IPS-18a (cell line): ENCODE data around the gene STXBP2.

ENCODE experiments used
- H3K27ac ChIP-seq: one replicate; pipeline ENCODE4 v1.5.1; 2013; ENCODE audit warnings: low read length
- H3K27me3 ChIP-seq: one replicate; pipeline ENCODE4 v1.6.1; 2013; ENCODE audit warnings: mild to moderate bottlenecking, low read length; ENCODE audit not compliant: control insufficient read depth, insufficient read depth
- H3K36me3 ChIP-seq: one replicate; pipeline ENCODE4 v1.6.1; 2013; ENCODE audit warnings: low read depth, low read length; ENCODE audit not compliant: control insufficient read depth
- H3K4me1 ChIP-seq: one replicate; pipeline ENCODE4 v1.6.1; 2013; ENCODE audit warnings: low read depth, low read length; ENCODE audit not compliant: control insufficient read depth
- H3K4me3 ChIP-seq: one replicate; pipeline ENCODE4 v1.5.1; 2013; ENCODE audit warnings: low read length
- H3K9ac ChIP-seq: one replicate; pipeline ENCODE4 v1.6.1; 2013; ENCODE audit warnings: mild to moderate bottlenecking, low read length, moderate library complexity
- H3K9me3 ChIP-seq: one replicate; pipeline ENCODE4 v1.6.1; 2013; ENCODE audit warnings: low read depth, low read length; ENCODE audit not compliant: control insufficient read depth

Gene STXBP2

DNA sequence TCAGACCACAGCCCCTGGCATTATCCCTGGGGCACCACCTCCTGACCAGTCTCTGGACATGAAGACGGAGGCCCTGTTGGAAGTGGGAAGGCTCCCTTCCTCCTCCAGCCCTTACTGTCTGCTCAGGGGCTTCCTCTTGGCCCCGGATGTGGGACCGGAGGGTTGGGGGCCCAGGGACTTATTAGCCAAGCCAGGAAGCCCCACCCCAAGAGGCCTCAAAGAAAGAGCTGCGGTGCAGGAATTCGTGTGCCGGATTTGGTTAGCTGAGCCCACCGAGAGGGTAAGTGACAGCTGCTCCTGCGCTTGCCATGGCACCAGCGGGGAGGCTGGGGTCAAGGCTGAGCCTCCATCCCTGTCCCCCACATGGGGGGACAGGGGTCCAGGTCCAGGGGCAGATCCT lies 31.9 kb downstream of the STXBP2 start, which contains the start of gene RETN:
TSS of gene RETN (plus strand) at position 208 of the 400 bp plus-strand sequence. CDS start 278 bp downstream, outside the sequence.
- peak within 1 kb of the TSS; percentile 19 for H3K4me3 ChIP-seq
- H3K27ac ChIP-seq: no peak within 1 kb of the TSS
- peaks cover 37% of the 10 kb centered on the region for H3K27me3 ChIP-seq
- no peaks in the 10 kb centered on the region for H3K9me3 ChIP-seq
- peaks cover 3% of the 10 kb centered on the region for H3K4me1 ChIP-seq
- no peaks in the 10 kb centered on the region for H3K36me3 ChIP-seq
- H3K9ac ChIP-seq: no peak within 1 kb of the TSS

DNA sequence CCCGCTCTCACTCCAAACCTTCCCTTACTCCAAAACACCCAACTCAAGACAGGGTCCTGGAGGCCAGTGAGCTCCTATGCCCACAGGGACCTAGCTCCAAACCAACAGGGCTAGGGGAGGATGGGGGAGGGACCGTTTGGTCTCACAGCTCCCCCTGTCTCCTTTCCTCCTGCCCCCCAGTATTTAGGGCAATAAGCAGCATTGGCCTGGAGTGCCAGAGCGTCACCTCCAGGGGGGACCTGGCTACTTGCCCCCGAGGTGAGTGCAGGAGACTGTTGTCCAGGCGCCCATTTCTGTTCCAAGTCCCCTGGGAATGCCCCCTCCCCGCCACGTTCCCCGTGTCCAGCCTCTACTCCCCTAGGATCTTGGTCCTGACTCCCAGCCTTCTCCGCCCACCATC lies 32.7 kb downstream of the STXBP2 start:
- Histone ChIP-seq H3K27me3 (peaks cover 37% of the 10 kb centered on the region), H3K36me3 (no peaks in the 10 kb centered on the region), H3K27ac (no peak overlapping the region), H3K9ac (no peak overlapping the region), H3K4me1 (peaks cover 3% of the 10 kb centered on the region), H3K4me3 (peak overlapping the region; percentile 19), H3K9me3 (no peaks in the 10 kb centered on the region)

DNA sequence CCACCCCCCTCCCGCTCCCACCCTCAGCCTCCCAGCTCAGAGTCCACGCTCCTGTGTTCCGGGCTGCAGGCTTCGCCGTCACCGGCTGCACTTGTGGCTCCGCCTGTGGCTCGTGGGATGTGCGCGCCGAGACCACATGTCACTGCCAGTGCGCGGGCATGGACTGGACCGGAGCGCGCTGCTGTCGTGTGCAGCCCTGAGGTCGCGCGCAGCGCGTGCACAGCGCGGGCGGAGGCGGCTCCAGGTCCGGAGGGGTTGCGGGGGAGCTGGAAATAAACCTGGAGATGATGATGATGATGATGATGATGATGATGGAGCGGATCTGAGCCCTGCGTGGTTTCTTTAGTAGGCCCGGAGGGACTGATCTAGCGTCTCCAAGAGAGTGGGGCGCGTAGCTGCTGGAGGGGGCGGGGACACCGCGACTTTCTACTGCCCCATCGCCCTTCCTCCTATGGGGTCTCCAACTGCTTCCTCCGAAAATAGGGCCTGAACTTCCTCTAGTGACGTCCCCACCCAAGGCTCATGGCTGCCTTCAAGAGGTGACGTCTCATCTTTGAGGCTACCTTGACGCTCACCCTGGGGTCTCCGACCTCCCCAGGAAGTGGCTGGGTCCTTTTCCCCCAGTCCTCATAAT lies 33.4 kb downstream of the STXBP2 start:
- Histone ChIP-seq H3K9me3 (no peaks in the 10 kb centered on the region), H3K27ac (no peak overlapping the region), H3K4me1 (peaks cover 3% of the 10 kb centered on the region), H3K36me3 (no peaks in the 10 kb centered on the region), H3K9ac (no peak overlapping the region), H3K27me3 (peaks cover 37% of the 10 kb centered on the region), H3K4me3 (peak overlapping the region; percentile 82)

DNA sequence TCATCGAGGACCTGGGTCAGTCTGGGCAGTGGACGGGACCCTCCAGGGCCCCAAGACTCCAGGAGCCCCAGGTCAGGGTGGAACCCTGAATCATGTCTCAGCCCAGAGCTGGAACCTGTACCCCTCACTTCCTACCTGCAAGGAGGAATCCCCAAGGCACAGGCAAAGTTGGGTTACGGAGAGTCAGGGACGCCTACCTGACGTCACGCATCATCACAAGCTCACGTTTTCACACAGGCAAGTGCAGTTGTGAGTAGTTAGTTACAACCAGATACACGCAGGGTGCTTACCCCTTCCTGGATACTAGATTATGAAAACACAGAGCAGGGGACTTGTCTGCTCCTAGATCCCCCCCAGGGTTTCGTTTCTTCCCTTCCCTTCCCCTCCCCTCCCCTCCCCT lies 33.9 kb downstream of the STXBP2 start:
- no peak overlapping the region for H3K9ac ChIP-seq
- no peaks in the 10 kb centered on the region for H3K36me3 ChIP-seq
- H3K4me3 ChIP-seq: peak overlapping the region; percentile 82
- H3K9me3 ChIP-seq: no peaks in the 10 kb centered on the region
- peaks cover 37% of the 10 kb centered on the region for H3K27me3 ChIP-seq
- peaks cover 3% of the 10 kb centered on the region for H3K4me1 ChIP-seq
- H3K27ac ChIP-seq: no peak overlapping the region

DNA sequence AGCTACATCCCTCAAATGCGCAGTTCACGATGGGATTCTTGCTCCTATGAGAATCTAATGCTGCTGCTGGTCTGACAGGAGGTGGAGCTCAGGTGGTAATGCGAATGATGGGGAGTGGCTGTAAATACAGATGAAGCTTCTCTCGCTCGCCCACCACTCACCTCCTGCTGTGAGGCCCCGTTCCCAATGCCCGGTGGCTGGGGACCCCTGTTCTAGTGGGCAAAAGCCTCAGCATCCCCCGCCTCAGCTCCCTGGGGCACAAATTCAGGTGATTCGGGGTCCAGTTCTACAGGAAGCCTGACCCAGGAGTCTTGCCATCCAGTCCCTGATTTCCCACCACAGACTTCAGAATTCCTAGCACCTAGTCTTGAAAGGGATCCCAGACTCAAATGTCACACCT lies 35.6 kb downstream of the STXBP2 start:
- Histone ChIP-seq H3K27ac (no peak overlapping the region), H3K4me1 (peaks cover 3% of the 10 kb centered on the region), H3K27me3 (peaks cover 51% of the 10 kb centered on the region), H3K36me3 (no peaks in the 10 kb centered on the region), H3K9ac (no peak overlapping the region), H3K4me3 (no peak overlapping the region), H3K9me3 (no peaks in the 10 kb centered on the region)

DNA sequence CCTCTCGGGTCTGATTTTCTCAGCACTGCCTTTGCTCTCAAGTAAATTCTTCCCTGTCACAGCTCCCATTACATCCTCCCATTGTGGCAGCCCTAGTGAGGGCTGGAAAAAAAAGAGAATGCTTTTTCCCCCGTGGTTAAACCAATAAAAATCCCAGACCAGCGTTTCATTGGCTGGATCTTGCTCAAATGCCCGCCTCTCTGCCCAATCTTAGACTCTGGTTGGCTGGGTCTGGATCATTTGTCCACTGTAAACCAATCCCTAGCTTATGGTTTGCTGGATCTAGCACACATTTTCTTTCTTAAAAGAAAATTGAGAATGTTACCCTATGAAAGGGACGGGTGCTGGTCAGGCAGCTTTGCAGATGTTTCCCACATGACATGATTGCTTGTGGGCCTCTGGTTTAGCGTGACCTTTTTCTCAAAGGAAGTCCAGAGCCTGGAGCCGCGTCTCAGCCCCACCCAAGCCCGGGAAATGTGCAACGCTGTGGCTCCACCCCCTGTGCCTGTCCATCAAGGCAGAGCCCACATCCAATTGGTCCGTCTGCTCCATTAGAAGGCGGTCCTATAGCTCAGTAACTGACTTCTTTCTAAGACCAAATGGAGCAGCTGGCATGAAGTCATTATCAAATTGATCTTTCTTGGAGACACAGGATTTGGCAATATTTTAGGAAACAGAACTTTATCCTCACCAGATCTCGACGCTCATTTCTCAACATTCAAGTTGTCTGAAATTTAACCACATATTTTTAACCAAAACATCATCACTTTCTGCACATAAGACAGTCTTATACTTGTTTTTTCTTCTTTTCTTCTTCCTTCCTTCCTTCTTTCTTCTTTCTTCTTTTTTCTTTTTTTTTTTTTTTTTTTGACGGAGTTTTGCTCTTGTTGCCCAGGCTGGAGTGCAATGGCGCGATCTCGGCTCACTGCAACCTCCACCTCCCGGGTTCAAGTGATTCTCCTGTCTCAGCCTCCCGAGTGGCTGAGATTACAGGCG lies 37.4 kb downstream of the STXBP2 start:
- H3K27me3 ChIP-seq: peaks cover 53% of the 10 kb centered on the region
- H3K27ac ChIP-seq: no peak overlapping the region
- no peaks in the 10 kb centered on the region for H3K36me3 ChIP-seq
- no peaks in the 10 kb centered on the region for H3K9me3 ChIP-seq
- peaks cover 3% of the 10 kb centered on the region for H3K4me1 ChIP-seq
- no peak overlapping the region for H3K9ac ChIP-seq
- no peak overlapping the region for H3K4me3 ChIP-seq

DNA sequence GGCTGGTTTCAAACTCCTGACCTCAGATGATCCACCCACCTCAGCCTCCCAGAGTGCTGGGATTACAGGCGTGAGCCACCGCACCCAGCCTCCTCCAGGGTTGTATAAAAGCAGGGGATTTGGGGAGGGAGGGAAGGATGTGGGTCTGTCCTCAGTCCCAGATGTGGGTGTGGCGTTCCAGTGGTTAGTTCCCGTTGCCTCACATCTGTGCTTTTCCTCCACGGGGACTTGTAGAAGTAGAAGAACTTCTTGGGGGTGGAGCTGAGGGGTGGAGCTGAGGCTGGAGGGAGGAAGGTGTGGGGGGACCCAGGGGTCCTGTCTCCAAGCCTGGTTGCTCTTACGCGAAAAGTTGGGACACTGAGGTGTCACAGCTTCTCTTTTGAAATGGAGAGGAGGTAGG lies 39.5 kb downstream of the STXBP2 start:
- Histone ChIP-seq H3K4me3 (no peak overlapping the region), H3K27me3 (peaks cover 40% of the 10 kb centered on the region), H3K4me1 (no peaks in the 10 kb centered on the region), H3K27ac (no peak overlapping the region), H3K9ac (no peak overlapping the region), H3K36me3 (no peaks in the 10 kb centered on the region), H3K9me3 (no peaks in the 10 kb centered on the region)

DNA sequence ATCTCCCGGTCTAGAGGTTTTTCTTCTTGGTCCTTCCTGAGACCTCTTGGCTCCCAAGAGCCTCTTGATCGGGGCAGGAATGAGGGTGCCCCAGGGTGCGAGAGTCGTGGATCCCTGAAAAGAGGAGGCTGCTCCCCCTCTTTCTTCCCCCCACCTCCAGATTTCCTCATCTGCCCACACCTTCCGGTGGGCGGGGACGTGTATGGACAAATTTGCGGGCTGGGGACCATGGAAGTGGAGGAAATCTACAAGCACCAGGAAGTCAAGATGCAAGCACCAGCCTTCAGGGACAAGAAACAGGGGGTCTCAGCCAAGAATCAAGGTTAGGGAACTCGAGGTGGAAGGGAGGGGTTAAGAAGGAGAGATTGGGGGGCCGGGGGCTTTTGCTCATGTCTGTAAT lies 39.9 kb downstream of the STXBP2 start, which contains the start of gene MCEMP1:
TSS of gene MCEMP1 (plus strand) at position 237 of the 400 bp plus-strand sequence. CDS start at position 268, 31 bp downstream.
- no peak within 1 kb of the TSS for H3K27ac ChIP-seq

DNA sequence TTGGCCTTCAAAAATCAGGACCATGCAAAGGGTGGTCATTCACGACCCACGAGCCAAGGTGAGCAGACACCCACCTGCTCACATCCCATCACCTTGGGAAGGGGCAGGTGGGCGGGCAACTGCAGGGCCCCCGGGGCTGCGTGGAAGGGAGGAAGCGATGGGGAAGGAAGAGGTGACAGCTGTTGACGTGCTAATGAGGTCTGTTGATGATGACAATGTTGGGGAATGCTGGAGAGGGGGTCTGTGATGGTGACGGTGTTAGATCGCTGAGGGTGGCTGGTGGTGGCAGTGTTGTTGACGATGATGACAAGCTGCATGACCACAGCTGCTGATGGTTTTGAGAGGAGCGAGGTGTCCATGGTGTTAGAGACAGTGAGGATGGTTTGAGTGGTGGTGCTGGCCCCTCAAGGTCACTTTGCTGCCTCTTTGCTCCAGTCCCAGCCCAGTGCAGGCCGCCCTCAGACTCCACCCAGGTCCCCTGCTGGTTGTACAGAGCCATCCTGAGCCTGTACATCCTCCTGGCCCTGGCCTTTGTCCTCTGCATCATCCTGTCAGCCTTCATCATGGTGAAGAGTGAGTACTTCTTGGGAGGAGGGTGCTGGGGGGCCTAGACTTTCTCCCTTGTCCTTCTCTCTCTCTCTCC lies 40.9 kb downstream of the STXBP2 start:
- Histone ChIP-seq H3K4me1 (peaks cover 4% of the 10 kb centered on the region), H3K4me3 (no peak overlapping the region), H3K27me3 (peaks cover 32% of the 10 kb centered on the region), H3K36me3 (peaks cover 5% of the 10 kb centered on the region), H3K9ac (no peak overlapping the region), H3K27ac (no peak overlapping the region), H3K9me3 (no peaks in the 10 kb centered on the region)

More for the DNA sequence above, 39.9 kb downstream of the STXBP2 start, which contains the start of gene MCEMP1:
- no peak within 1 kb of the TSS for H3K4me3 ChIP-seq
- peaks cover under 1% of the 10 kb centered on the region for H3K4me1 ChIP-seq
- no peaks in the 10 kb centered on the region for H3K36me3 ChIP-seq
- no peaks in the 10 kb centered on the region for H3K9me3 ChIP-seq
- H3K9ac ChIP-seq: no peak within 1 kb of the TSS
- H3K27me3 ChIP-seq: peaks cover 36% of the 10 kb centered on the region

DNA sequence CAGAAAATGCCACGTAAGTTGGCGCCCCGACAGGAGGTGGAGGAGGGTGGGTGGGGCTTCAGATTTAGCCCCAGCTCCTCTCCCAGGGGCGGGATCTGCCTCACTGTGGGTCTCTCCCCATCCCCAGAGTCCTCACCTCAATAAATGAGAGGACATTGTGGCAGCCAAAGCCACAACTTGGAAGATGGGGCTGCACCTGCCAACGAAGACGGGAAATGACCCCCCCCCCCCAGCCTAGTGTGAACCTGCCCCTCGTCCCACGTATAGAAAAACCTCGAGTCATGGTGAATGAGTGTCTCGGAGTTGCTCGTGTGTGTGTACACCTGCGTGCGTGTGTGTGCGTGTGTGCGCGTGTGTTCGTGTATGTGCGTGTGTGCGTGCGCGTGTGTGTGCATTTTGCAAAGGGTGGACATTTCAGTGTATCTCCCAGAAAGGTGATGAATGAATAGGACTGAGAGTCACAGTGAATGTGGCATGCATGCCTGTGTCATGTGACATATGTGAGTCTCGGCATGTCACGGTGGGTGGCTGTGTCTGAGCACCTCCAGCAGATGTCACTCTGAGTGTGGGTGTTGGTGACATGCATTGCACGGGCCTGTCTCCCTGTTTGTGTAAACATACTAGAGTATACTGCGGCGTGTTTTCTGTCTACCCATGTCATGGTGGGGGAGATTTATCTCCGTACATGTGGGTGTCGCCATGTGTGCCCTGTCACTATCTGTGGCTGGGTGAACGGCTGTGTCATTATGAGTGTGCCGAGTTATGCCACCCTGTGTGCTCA lies 42.3 kb downstream of the STXBP2 start:
- Histone ChIP-seq H3K4me3 (no peak overlapping the region), H3K36me3 (peaks cover 6% of the 10 kb centered on the region), H3K27me3 (peaks cover 27% of the 10 kb centered on the region), H3K27ac (no peak overlapping the region), H3K9ac (no peak overlapping the region), H3K4me1 (peaks cover 4% of the 10 kb centered on the region), H3K9me3 (no peaks in the 10 kb centered on the region)
